Stimulated activated CD4-positive, alpha-beta T cell treated with anti-CD3 and anti-CD28 coated beads, Interleukin-4, amount 100 ng/mL, for 4 hours (primary cell): ENCODE data around the gene FAXDC2.

Experiments
- DNase-seq, 2 experiments: peaks; one replicate each; pipeline ENCODE4 v3.0.0-alpha.2; 2020

Gene FAXDC2, protein sequence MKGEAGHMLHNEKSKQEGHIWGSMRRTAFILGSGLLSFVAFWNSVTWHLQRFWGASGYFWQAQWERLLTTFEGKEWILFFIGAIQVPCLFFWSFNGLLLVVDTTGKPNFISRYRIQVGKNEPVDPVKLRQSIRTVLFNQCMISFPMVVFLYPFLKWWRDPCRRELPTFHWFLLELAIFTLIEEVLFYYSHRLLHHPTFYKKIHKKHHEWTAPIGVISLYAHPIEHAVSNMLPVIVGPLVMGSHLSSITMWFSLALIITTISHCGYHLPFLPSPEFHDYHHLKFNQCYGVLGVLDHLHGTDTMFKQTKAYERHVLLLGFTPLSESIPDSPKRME

DNA sequence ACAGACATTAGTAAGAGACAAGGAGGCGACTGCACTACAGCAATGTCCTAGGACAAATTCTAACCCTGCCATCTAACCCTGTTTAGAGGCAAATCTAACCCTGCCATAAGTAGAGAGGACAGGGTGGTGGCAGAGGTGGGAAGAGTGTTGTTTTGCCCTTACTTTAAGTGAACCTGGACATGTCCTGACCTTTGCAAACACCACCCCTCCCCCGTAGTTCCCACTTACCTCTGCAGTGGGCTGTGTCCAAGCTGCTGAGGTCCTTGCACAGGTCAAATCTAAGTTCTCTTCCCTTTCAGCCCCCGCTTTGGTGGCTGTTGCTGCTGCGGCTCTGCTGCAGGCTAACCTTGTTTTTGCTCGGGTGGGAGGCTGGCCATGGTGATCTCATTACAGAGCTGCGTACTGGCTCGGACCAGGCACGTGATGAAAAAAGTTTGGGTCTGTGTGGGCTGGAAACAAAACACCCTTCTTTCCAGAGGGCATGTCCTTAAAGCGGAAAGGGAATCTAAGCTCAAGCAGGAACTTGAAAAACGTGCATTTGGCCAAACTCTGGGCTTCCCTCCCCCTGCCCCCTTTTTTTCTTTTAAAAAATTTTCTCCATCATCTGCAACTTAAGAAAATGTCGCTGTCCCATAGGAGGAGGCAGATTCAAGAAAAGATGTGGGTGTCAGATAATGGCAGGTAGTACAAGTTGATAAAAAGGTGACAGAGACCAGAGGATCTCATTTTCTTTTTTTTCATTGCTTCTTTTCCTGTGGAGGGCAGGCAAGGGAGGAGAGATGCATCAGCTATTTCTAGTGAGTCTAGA lies at the start of gene FAXDC2:
TSS of gene FAXDC2 (minus strand) at position 349 of the 808 bp plus-strand sequence. CDS start 12,425 bp downstream, outside the sequence.
- no peak for DNase-seq

DNA sequence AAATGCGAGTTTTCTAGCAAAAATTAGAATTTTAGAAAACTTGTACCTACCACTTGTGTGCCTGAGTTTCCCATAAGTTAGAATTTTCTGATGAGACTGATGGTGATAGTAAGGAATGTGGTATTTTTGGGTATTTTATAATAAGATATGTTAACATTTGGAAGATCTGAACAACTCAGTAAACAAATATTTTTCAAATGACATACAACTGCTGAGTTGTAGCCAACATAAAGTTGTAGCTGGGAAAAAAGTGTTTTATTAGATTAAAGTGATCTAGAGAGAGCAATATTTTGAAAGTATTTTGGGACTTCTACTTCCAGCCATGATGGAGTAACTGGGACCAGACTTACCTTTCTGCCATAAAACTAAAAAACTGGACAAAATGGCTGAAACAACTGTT lies 49.7 kb upstream of the FAXDC2 start:
- DNase-seq: no peak

DNA sequence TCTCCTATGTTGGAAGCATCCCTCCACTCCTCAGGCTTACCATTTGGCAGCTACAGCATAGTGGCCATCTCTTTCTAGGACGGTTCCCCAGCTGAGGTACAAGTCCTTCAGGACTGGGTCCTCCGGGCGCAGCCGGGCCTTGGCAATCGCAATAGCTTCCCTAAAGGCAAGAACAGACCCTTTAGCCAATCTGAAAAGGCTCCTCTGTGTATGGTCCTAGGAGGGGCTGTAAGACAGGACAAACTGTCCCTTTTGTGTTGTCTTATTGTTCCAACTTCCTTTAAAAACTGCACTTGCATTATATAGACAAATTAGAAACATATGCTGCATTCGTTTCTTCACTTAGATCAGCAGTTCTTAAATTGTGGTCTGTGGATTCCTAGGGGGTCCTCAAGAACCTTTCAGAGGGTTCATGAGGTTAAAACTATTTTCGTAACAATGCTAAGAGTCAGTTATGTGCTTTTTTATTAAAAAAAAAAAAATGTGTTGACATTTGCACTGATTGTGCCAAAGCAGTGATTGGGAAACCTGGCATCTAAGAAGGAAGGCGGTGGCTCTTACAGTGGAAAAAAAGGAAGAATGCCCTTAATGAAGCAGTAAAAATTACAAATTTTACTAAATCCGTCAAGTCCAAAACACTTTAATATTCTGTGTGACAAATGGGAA lies 48.9 kb upstream of the FAXDC2 start:
- DNase-seq: no peak

DNA sequence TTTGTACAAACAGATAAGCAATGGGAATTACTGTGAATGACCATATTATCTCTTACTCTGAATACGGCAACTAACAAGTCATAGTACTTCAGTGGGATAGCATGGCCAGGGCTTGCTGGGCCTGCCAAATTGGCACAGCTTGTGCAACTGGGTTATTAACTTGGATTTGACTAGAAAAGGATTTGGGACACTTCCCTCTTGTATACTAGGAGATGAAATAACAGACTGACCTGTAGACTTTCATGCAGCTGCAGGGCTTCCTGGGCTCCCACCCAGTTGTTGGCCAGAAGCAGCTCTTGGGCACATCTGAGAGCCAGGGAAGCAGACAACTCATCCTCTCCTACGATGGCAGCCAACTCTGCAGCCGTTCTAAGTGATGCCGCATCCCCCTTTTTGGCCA lies 47.8 kb upstream of the FAXDC2 start:
- no peak for DNase-seq

DNA sequence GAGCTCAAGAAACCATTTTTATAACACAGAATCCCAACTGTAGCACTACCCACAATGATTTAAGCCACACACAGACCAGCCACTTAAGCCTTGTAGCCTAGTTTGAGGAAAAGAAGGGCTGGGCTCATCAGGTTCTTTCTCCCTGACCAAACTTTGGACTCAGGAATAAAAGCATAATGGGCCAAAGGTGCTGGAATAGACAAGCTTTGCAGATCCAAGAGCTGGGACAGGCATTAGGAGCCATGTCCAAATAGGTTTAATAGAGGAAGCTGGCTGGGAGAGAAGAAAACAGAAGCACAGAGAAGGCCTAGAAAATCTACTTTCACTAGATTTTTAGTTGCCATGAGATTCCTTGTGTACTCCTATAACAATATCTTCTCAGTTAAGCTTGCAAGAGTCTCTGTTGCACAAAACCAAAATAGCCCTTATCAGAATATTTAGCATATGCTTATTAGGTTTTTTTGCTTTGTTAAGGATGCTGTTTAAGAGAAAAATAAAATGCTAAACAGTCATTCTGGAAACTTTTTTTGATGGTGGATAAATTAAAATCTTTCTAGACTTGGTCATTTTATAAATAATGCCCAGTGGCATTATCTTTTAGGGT lies 46.3 kb upstream of the FAXDC2 start:
- no peak for DNase-seq

DNA sequence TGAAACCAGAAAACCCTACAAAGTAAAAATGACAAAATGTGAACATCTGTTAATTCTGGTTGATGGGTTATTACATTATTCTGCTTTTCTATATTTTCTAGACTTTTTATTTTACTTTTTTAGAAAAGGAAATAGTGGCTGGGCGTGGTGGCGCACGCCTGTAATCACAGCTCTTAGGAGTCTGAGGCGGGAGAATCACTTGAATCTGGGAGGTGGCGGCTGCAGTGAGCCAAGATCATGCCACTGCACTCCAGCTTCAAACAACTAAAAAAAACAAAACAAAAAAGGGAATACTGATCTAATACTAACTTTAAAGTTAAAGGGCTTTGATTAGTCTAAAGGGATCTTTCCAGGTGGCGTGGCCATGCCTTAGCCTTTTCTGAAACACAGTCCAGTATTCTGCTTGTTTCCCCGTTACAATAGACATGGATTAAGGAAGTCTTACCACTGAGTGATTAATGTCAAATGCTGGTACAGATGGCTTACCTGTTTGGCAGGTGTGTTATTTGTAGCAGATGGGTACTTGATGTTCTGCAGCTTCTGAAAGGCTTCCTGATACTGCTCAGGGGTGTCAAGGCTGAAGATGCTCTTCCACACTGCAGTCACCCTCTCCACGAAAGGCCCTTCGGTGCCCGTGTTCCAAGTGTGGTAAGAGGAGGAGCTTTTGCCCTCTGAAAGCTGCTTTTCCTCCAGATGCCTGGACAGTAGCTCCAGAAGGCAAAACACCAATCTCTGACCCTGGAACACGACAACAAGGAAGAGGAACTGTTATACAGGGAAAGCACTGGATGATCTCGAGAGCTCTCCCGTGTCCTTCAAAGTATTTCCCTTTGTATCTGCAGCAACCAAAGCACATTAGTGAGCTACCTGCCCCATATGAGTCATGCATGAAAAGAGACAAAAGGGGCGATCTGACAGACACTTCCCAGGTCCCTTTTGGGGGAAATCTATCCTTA lies 45.5 kb upstream of the FAXDC2 start:
- DNase-seq: no peak

DNA sequence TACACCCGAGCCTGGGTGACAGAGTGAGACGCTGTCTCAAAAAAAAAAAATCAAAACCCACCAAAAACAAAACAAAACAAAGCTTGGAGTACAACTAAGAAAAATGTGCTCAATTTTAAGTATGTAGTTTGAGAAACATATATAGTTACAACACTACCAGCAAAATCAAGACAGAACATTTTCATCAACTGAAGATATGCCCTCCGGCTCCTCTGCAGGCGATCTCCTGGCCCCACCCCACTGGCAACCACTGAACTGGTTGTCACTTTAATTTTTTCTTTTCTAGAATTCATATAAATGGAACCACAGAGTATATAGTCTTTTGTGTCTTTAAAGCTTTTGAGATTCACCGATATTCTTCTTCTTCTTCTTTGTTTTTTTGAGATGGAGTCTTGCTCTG lies 43.0 kb upstream of the FAXDC2 start:
- no peak for DNase-seq

DNA sequence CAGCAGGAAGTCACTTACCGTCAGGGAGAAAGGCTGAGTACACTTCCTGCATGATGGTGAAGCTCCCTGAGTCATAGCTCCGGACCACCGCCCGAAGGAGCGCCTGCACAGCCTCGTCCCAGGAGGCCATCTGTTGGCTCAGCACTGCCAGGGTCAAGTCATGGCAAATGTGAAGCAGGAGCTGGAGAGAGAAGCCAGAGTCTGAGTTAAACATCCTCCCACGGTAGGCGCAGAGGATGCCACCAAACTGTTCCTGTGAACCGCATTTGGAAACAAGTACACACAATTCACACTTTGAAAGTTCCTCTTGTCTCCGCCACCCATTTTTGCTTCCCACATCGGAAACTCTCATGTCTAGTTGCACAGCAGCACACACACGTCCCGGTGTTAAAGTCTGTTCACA lies 42.0 kb upstream of the FAXDC2 start:
- DNase-seq: no peak

DNA sequence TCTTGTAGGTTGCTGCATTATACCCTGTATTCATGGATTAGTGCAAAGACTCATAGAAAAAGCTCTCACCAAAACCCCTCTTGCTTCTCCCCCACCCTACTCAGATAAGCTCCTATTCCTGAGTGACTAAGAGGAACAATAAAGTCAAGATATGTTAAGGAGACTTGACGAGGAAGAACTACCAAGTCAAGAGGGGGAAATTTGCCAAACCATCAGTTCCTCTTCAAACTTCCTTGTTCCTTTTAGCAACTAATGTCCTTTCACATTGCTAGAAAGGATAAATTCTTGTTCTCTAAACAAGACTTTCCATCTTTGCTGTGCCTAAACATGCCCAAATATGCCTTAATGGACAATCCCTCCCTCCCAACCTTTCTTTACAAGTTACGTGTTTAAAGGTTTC lies 35.0 kb upstream of the FAXDC2 start:
- no peak for DNase-seq

DNA sequence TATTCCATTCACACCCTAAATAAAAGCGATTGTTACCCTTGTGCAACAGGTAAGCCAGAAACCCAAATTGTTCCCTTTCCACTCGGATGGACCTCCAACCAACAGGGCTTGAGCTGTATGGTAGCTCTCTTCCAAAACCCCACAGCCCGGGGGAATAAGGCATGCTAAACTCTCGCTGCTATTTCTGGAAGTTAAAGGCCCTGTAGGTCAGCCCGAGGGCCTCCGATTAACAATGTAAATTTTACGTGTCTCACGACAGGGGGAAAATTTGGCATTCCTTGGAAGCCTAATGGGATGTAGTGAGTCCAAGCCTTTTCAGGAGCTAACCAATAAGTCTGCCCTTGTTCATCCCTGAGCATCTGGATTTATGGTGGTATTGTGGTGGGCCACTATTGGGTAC lies 34.0 kb upstream of the FAXDC2 start:
- no peak for DNase-seq

DNA sequence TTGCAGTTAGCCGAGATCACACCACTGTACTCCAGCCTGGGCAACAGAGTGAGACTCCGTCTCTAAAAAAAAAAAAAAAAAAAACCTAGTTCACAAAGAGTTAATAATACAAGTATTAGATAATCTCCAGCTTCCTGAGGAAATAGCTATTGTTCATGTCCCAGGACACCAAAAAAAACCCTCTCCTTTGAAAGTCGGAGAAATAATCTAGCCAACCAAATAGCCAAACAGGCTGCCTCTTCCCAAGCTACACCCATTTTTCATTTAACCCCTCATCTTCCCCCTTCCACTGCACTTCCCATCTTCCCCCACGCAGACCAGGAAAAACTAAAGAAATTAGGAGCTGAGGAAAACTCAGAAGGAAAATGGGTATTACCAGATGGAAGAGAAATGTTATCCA lies 31.6 kb upstream of the FAXDC2 start:
- DNase-seq: no peak

DNA sequence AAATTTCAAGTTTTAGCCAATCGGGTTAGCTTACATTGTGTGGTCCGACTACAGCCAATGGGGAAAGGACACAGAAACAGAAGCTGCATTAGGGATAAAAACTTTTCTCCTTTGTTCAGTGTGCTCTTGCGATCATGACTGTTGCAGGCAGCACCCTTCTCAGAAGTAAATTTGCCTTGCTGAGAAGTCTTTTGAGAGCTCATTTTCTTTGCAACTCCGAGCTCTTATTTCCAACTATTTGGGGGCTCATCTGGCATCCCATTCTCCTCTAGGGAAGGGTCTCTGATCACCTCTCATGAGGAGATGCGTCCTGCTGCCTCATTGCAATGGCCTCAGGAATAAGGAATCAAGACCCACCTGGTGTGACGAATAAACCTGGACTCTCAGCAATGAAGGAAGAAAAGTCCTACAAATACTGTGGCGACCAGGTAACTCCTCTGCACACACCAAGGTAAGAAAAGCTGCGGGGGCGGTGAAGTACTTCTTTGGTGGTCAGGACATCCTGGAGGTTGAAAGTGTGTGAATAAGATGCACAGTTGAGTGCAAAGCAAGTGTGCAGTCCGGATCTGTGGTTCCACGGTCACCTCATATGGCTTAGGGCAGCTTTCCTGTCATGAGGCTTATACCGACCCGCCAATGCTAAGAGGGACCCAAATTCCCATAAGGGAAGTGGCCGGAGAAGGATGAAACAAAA lies 28.4 kb upstream of the FAXDC2 start:
- DNase-seq: no peak

DNA sequence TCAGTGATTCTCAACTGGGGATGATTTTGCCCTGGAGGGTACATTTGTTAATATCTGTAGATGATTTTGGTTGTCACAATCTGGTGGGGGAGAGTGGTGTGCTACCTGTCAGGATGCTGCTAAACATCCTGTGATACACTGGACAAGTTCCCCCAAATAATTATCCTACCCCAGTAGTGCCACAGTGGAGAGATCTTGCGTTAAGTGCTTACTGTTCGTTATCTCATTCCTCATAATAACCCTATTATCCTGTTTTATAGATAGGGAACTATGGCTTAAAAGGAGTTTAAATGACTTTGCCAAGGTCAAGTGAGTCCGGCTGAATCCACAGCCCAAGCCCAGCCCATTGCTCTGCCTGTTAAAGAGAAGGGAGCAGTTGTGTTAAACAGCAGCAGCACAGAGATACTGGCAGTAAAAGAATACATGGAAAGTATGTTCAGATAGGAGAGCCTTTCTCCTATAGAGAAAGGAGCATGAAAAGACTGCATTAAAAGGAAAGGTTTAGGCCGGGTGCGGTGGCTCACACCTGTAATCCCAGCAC lies 23.5 kb upstream of the FAXDC2 start:
- no peak for DNase-seq

DNA sequence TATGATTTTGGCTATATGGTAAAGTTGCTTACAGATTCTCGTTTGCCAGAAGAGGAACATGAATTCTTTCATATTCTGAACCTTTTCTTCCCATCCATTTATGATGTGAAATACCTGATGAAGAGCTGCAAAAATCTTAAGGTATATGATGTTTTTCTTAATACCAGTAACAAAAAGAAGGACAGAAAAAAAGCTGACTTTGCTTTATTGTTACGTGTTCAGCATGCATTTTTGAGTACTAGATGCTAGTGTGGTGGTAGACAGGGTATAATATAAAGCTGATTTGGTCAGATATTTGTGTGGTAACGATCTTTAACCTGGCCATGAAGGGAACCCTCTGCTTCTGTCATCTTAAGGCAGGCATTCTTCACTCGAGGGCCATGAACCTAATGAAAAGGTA lies 21.3 kb upstream of the FAXDC2 start:
- no peak for DNase-seq

DNA sequence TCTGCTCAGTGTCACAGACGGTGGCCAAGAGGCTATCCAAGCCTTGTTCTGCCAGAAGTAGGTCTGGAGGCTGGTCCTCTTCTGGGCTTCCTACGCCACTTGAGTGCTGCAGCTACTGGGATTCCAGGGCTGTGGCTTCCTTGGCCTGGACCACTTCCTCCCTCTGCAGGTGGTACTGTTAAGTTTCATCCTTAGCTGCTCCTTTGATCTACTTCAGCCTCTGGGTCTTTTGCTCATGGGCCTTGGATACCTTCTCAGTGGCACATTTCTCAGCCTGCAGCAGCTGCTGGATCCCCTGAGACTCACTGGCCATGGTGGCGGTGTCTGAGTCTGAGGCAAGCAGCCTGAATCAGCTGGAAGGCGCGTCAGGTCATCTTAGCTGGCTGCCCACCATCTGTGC lies 18.3 kb upstream of the FAXDC2 start:
- DNase-seq: no peak

DNA sequence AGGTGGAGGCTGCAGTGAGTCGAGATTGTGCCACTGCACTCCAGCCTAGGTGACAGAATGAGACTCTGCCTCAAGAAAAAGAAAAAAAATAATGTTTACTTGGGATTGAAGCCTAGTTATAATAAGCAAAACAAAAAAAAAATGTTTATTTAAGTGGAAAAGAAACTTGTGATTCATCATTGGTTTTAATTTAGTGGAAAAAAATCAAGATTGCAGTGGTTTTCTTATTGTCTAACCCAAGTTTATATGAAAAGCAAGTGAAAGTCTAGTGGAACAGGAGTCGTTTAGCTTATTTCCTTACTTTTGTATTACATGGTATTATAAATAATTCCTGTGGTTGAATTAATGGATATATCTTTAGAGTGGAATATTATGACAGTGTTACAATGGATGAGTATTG lies 16.4 kb upstream of the FAXDC2 start:
- no peak for DNase-seq

DNA sequence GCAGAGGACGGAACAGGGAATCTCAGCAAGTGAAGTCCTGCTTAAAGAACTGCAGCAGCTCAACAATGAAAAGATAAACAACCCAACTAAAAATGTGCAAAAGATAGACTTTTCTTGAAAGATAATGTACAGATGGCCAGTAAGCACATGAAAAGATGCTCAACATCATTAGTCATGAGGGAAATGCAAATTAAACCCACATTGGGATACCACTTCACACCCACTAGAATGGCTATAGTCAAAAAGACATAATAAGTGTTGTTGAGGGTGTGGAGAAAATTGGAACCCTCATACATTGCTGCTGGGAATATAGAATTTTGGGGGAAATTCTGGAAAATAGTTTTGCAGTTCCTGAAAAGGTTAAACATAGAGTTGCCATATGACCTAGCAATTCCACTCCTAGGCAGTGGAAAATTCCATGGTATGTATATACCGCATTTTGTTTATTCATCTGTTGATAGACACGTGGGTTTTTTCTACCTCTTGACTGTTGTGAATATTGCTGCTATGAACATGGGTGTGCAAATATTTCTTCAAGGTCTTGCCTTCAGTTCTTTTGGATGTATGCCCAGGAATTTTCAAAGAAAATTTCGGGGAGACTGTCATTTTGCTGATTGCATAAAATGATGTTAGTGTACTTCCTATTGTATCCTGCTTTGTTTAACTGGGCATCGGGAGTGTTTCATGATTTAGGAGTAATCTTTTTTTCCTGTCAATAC lies 15.2 kb upstream of the FAXDC2 start:
- DNase-seq: no peak

DNA sequence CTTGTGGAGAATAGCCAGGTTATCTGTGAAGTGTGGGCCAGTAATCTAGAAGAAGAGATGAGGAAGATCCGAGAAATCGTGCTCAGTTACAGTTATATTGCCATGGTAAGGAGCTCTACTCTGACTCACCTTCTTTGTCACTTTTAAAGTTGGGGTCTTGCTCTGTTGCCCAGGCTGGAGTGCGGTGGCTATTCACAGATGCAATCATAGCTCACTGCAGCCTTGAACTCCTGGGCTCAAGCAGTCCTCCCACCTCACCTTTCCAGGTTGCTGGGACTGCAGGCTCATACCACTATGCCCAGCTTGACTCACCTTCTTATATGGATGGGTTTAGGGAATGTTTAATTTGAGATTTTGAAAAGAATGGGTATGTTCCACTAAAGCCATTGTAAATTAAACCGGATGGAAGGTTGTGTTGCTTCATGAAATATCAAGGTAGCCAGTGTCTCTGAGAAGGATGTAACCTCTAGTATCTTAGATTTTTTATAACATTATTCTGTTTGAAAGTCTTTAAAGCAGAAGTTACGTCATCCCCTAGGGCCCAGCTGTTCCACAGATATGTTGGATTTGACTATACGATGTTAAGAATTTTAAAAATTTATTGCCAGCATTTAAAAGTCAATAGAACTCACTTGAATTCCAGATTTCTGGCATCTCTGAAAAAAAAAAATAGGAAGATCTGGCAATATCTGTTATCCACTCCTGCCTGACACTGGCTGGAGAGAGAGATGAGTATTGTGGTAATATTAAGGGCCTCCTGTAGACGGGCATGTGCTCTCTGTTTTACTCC lies 13.1 kb upstream of the FAXDC2 start:
- DNase-seq: no peak

DNA sequence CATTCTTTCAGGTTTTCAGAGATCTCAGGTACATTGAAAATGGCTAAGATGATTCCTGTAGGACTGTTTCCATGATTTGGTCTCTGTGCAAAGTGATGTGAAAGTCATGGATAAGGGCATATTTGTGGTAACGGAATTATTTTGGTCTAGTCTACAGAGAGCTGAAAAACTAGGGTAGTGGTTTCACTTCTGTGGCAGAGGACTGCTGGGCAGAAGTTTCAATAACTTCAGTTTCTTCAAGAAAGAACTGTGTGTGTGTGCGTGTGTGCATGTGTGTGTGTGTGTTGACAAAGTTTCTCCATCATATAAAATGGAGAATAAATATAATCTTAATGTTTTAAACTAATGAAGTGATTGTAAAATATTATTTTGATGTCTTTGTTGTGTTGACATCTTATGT lies 12.4 kb upstream of the FAXDC2 start:
- DNase-seq: no peak

DNA sequence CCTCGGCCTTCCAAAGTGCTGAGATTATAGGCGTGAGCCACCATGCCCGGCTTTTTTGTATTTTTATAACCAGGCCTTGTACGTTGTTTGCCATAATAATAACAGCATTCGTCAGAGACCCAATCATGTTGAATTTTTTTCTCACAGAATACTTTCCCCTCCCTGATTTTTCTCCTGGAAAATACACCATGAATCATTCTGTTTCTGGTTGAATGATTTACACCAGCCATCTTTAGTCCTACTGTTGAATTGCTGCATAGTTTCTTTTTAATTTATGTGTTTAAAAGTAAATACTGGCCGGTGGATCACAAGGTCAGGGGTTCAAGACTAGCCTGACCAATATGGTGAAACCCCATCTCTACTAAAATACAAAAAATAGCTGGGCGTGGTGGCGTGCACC lies 11.5 kb upstream of the FAXDC2 start:
- no peak for DNase-seq
